Type B pancreatic cell (in vitro differentiated cells): Measurements from ENCODE around the gene ETS1. TPM values are rescaled to one million over a fixed set of nuclear protein-coding genes. Genes with fewer than 3 reads are reported as not detected.

Experiments used
- DNase-seq: peaks from one replicate; pipeline ENCODE4 v3.0.0; 2021; ENCODE audit warnings: mixed read lengths; ENCODE audit not compliant: unreplicated experiment; ENCODE audit errors: extremely low spot score
- H3K27ac Mint-ChIP-seq: 2 replicates; pipeline ENCODE4 v1.8.0; 2021; ENCODE audit warnings: mild to moderate bottlenecking, mixed read lengths
- H3K27me3 Mint-ChIP-seq: 2 replicates; pipeline ENCODE4 v1.8.0; 2021; ENCODE audit warnings: mixed read lengths
- H3K36me3 Mint-ChIP-seq: 2 replicates; pipeline ENCODE4 v1.8.0; 2021; ENCODE audit warnings: mixed read lengths
- H3K4me1 Mint-ChIP-seq: one replicate; pipeline ENCODE4 v1.8.0; 2021; ENCODE audit warnings: mixed read lengths; ENCODE audit not compliant: unreplicated experiment
- H3K4me3 Mint-ChIP-seq: 2 replicates; pipeline ENCODE4 v1.8.0; 2021; ENCODE audit warnings: mild to moderate bottlenecking, mixed read lengths
- H3K9me3 Mint-ChIP-seq: 2 replicates; pipeline ENCODE4 v1.8.0; 2021; ENCODE audit warnings: mixed read lengths
- CTCF ChIP-seq: fragments of 200-600 bp; sonication (generic); conservative IDR thresholded peaks from 2 replicates; pipeline ENCODE4 v1.5.0; 2021; ENCODE audit warnings: antibody characterized with exemption, mild to moderate bottlenecking
- total RNA-seq: library from RNA; stranded (reverse); gene quantifications from 2 replicates; pipeline ENCODE4 v1.2.1, GENCODE V29; 2021; ENCODE audit warnings: low replicate concordance

ETS1 gene
- total RNA-seq, 1 donor from 2014 or later: 40.6 TPM

GRCh38 chr11:128491195-128491936 lies 96.0 kb downstream of the ETS1 start:
- H3K27ac Mint-ChIP-seq: no peak overlapping the region
- TF ChIP-seq CTCF: no peak
- H3K9me3 Mint-ChIP-seq: peaks cover 5% of the 10 kb centered on the region
- H3K27me3 Mint-ChIP-seq: no peaks in the 10 kb centered on the region
- peaks cover 14% of the 10 kb centered on the region for H3K4me1 Mint-ChIP-seq
- H3K4me3 Mint-ChIP-seq: no peak overlapping the region
- DNase-seq: no peak
- H3K36me3 Mint-ChIP-seq: peaks cover 37% of the 10 kb centered on the region

GRCh38 chr11:128490092-128490491 lies 97.3 kb downstream of the ETS1 start:
- DNase-seq: no peak
- Mint-ChIP-seq H3K36me3 (peaks cover 46% of the 10 kb centered on the region), H3K27me3 (no peaks in the 10 kb centered on the region), H3K4me1 (peaks cover 5% of the 10 kb centered on the region), H3K9me3 (no peaks in the 10 kb centered on the region), H3K4me3 (no peak overlapping the region), H3K27ac (no peak overlapping the region)
- TF ChIP-seq CTCF: no peak

- no peak for TF ChIP-seq CTCF
- Mint-ChIP-seq H3K4me1 (peaks cover 5% of the 10 kb centered on the region), H3K9me3 (no peaks in the 10 kb centered on the region), H3K27ac (no peak overlapping the region), H3K36me3 (peaks cover 58% of the 10 kb centered on the region), H3K4me3 (no peak overlapping the region), H3K27me3 (no peaks in the 10 kb centered on the region)
- DNase-seq: no peak
These were observed 98.9 kb downstream of the ETS1 start for GRCh38 chr11:128488471-128488870.

- H3K9me3 Mint-ChIP-seq: no peaks in the 10 kb centered on the region
- DNase-seq: no peak
- H3K36me3 Mint-ChIP-seq: peaks cover 58% of the 10 kb centered on the region
- no peak overlapping the region for H3K27ac Mint-ChIP-seq
- peaks cover 5% of the 10 kb centered on the region for H3K4me1 Mint-ChIP-seq
- no peak overlapping the region for H3K4me3 Mint-ChIP-seq
- no peaks in the 10 kb centered on the region for H3K27me3 Mint-ChIP-seq
- no peak for TF ChIP-seq CTCF
These were observed 99.4 kb downstream of the ETS1 start for GRCh38 chr11:128487978-128488377.

GRCh38 chr11:128484172-128484571 lies 103.2 kb downstream of the ETS1 start:
- Mint-ChIP-seq H3K27me3 (no peaks in the 10 kb centered on the region), H3K27ac (no peak overlapping the region), H3K4me3 (no peak overlapping the region), H3K4me1 (no peaks in the 10 kb centered on the region), H3K36me3 (peaks cover 53% of the 10 kb centered on the region), H3K9me3 (no peaks in the 10 kb centered on the region)
- no peak for DNase-seq
- TF ChIP-seq CTCF: no peak
